ENCODE data around the gene KRTAP5-3.
"Not testable (repeated sequence)": the region's sequence is repeated elsewhere in the genome, so short reads cannot be mapped to it uniquely, and the experiment has no call there.

Gene KRTAP5-3

GRCh38 chr11:1595994-1596575 lies 12.2 kb downstream of the KRTAP5-3 start:
- not testable (repeated sequence) for H3K27ac Mint-ChIP-seq; H3K4me1 Mint-ChIP-seq (ENCODE audit: low read depth); H3K9me3 Mint-ChIP-seq; DNase-seq (ENCODE audit: low spot score); H3K4me3 Mint-ChIP-seq; H3K36me3 Mint-ChIP-seq (ENCODE audit: low read depth)
- peaks cover 48% of the 10 kb centered on the region for H3K27me3 Mint-ChIP-seq (ENCODE audit: low read depth)

- DNase-seq (ENCODE audit: low spot score) = no peak
- Mint-ChIP-seq H3K36me3 (ENCODE audit: low read depth) (peaks cover 5% of the 10 kb centered on the region), H3K9me3 (peaks cover 10% of the 10 kb centered on the region), H3K4me1 (ENCODE audit: low read depth) (peaks cover 8% of the 10 kb centered on the region), H3K27ac (no peak overlapping the region), H3K4me3 (no peak overlapping the region), H3K27me3 (ENCODE audit: low read depth) (peaks cover 43% of the 10 kb centered on the region)
Observed at GRCh38 chr11:1592628-1593027, 15.6 kb downstream of the KRTAP5-3 start.

GRCh38 chr11:1589996-1590395 lies 18.3 kb downstream of the KRTAP5-3 start:
- peaks cover 10% of the 10 kb centered on the region for H3K9me3 Mint-ChIP-seq
- H3K36me3 Mint-ChIP-seq (ENCODE audit: low read depth) = peaks cover 5% of the 10 kb centered on the region
- H3K27me3 Mint-ChIP-seq (ENCODE audit: low read depth) = peaks cover 33% of the 10 kb centered on the region
- peak overlapping the region; percentile 52 for H3K27ac Mint-ChIP-seq
- no peak for DNase-seq (ENCODE audit: low spot score)
- no peak overlapping the region for H3K4me3 Mint-ChIP-seq
- H3K4me1 Mint-ChIP-seq (ENCODE audit: low read depth) = peaks cover 8% of the 10 kb centered on the region

GRCh38 chr11:1589191-1589963 lies 18.9 kb downstream of the KRTAP5-3 start:
- not testable (repeated sequence) for H3K4me1 Mint-ChIP-seq (ENCODE audit: low read depth); H3K9me3 Mint-ChIP-seq; H3K36me3 Mint-ChIP-seq (ENCODE audit: low read depth); DNase-seq (ENCODE audit: low spot score)
- H3K27me3 Mint-ChIP-seq (ENCODE audit: low read depth) = peaks cover 30% of the 10 kb centered on the region
- H3K4me3 Mint-ChIP-seq = peak overlapping the region; percentile 11
- peak overlapping the region; percentile 71 for H3K27ac Mint-ChIP-seq

GRCh38 chr11:1586699-1587098 lies 21.6 kb downstream of the KRTAP5-3 start:
- peaks cover 5% of the 10 kb centered on the region for H3K36me3 Mint-ChIP-seq (ENCODE audit: low read depth)
- no peak overlapping the region for H3K27ac Mint-ChIP-seq
- DNase-seq (ENCODE audit: low spot score) = no peak
- H3K27me3 Mint-ChIP-seq (ENCODE audit: low read depth) = peaks cover 18% of the 10 kb centered on the region
- H3K4me3 Mint-ChIP-seq = no peak overlapping the region
- peaks cover 8% of the 10 kb centered on the region for H3K4me1 Mint-ChIP-seq (ENCODE audit: low read depth)
- H3K9me3 Mint-ChIP-seq = peaks cover 10% of the 10 kb centered on the region

- H3K27ac Mint-ChIP-seq, H3K4me3 Mint-ChIP-seq: not testable (repeated sequence)
- peaks cover 15% of the 10 kb centered on the region for H3K27me3 Mint-ChIP-seq (ENCODE audit: low read depth)
Observed at GRCh38 chr11:1584661-1585370, 23.4 kb downstream of the KRTAP5-3 start, which contains the start of gene KRTAP5-1. TSS of gene KRTAP5-1 (minus strand) at chr11:1585283. CDS start at chr11:1585249, 34 bp downstream.

GRCh38 chr11:1582909-1583308 lies 25.4 kb downstream of the KRTAP5-3 start:
- not testable (repeated sequence) for H3K27ac Mint-ChIP-seq; H3K9me3 Mint-ChIP-seq; H3K36me3 Mint-ChIP-seq (ENCODE audit: low read depth); DNase-seq (ENCODE audit: low spot score); H3K4me3 Mint-ChIP-seq; H3K4me1 Mint-ChIP-seq (ENCODE audit: low read depth)
- peaks cover 10% of the 10 kb centered on the region for H3K27me3 Mint-ChIP-seq (ENCODE audit: low read depth)

More at GRCh38 chr11:1584661-1585370, 23.4 kb downstream of the KRTAP5-3 start, which contains the start of gene KRTAP5-1:
- H3K4me1 Mint-ChIP-seq (ENCODE audit: low read depth); H3K9me3 Mint-ChIP-seq; DNase-seq (ENCODE audit: low spot score); H3K36me3 Mint-ChIP-seq (ENCODE audit: low read depth): not testable (repeated sequence)

GRCh38 chr11:1581976-1582375 lies 26.3 kb downstream of the KRTAP5-3 start:
- H3K4me3 Mint-ChIP-seq = no peak overlapping the region
- H3K36me3 Mint-ChIP-seq (ENCODE audit: low read depth) = no peaks in the 10 kb centered on the region
- peaks cover 9% of the 10 kb centered on the region for H3K9me3 Mint-ChIP-seq
- DNase-seq (ENCODE audit: low spot score) = no peak
- peaks cover 7% of the 10 kb centered on the region for H3K27me3 Mint-ChIP-seq (ENCODE audit: low read depth)
- no peak overlapping the region for H3K27ac Mint-ChIP-seq
- no peaks in the 10 kb centered on the region for H3K4me1 Mint-ChIP-seq (ENCODE audit: low read depth)

GRCh38 chr11:1576825-1577224 lies 31.4 kb downstream of the KRTAP5-3 start:
- no peak overlapping the region for H3K4me3 Mint-ChIP-seq
- peaks cover 20% of the 10 kb centered on the region for H3K27me3 Mint-ChIP-seq (ENCODE audit: low read depth)

GRCh38 chr11:1575756-1576155 lies 32.5 kb downstream of the KRTAP5-3 start:
- H3K27ac Mint-ChIP-seq; H3K9me3 Mint-ChIP-seq; DNase-seq (ENCODE audit: low spot score); H3K4me1 Mint-ChIP-seq (ENCODE audit: low read depth); H3K36me3 Mint-ChIP-seq (ENCODE audit: low read depth); H3K4me3 Mint-ChIP-seq: not testable (repeated sequence)
- H3K27me3 Mint-ChIP-seq (ENCODE audit: low read depth) = peaks cover 22% of the 10 kb centered on the region

More at GRCh38 chr11:1576825-1577224, 31.4 kb downstream of the KRTAP5-3 start:
- no peaks in the 10 kb centered on the region for H3K4me1 Mint-ChIP-seq (ENCODE audit: low read depth)
- no peak overlapping the region for H3K27ac Mint-ChIP-seq
- DNase-seq (ENCODE audit: low spot score) = no peak
- H3K9me3 Mint-ChIP-seq = peaks cover 9% of the 10 kb centered on the region
- H3K36me3 Mint-ChIP-seq (ENCODE audit: low read depth) = no peaks in the 10 kb centered on the region

GRCh38 chr11:1574933-1575242 lies 33.4 kb downstream of the KRTAP5-3 start:
- no peak overlapping the region for H3K4me3 Mint-ChIP-seq
- H3K27me3 Mint-ChIP-seq (ENCODE audit: low read depth) = peaks cover 31% of the 10 kb centered on the region
- no peak for DNase-seq (ENCODE audit: low spot score)
- H3K36me3 Mint-ChIP-seq (ENCODE audit: low read depth) = no peaks in the 10 kb centered on the region
- H3K4me1 Mint-ChIP-seq (ENCODE audit: low read depth) = no peaks in the 10 kb centered on the region
- H3K9me3 Mint-ChIP-seq = peaks cover 9% of the 10 kb centered on the region
- no peak overlapping the region for H3K27ac Mint-ChIP-seq

- no peak overlapping the region for H3K27ac Mint-ChIP-seq
- DNase-seq (ENCODE audit: low spot score) = peak; percentile 59
- peaks cover 32% of the 10 kb centered on the region for H3K27me3 Mint-ChIP-seq (ENCODE audit: low read depth)
Observed at GRCh38 chr11:1574238-1574932, 33.9 kb downstream of the KRTAP5-3 start.

GRCh38 chr11:1573903-1574237 lies 34.4 kb downstream of the KRTAP5-3 start:
- no peak for DNase-seq (ENCODE audit: low spot score)
- no peaks in the 10 kb centered on the region for H3K36me3 Mint-ChIP-seq (ENCODE audit: low read depth)
- H3K4me3 Mint-ChIP-seq = peak overlapping the region; percentile 12
- H3K27ac Mint-ChIP-seq = no peak overlapping the region
- H3K4me1 Mint-ChIP-seq (ENCODE audit: low read depth) = no peaks in the 10 kb centered on the region
- H3K9me3 Mint-ChIP-seq = peaks cover 5% of the 10 kb centered on the region
- H3K27me3 Mint-ChIP-seq (ENCODE audit: low read depth) = peaks cover 32% of the 10 kb centered on the region

More at GRCh38 chr11:1574238-1574932, 33.9 kb downstream of the KRTAP5-3 start:
- no peak overlapping the region for H3K4me3 Mint-ChIP-seq
- H3K9me3 Mint-ChIP-seq = peaks cover 9% of the 10 kb centered on the region
- H3K36me3 Mint-ChIP-seq (ENCODE audit: low read depth) = no peaks in the 10 kb centered on the region
- H3K4me1 Mint-ChIP-seq (ENCODE audit: low read depth) = no peaks in the 10 kb centered on the region

Data from T-helper 2 cell treated with Interferon-gamma antibody and Interleukin-4, amounts not matched to agents 5 μg/mL and 100 μg/mL, for 36 hours (primary cell).